ES-I3 (cell line): ENCODE measurements around the gene IQCF6.
"Not testable (repeated sequence)": the region's sequence is repeated elsewhere in the genome, so short reads cannot be mapped to it uniquely, and the experiment has no call there.

Source experiments
- H3K36me3 ChIP-seq: 2 replicates; pipeline ENCODE4 v1.6.1; 2013; ENCODE audit warnings: mild to moderate bottlenecking, low read length, control low read depth, moderate library complexity; ENCODE audit not compliant: insufficient read depth
- H3K4me1 ChIP-seq: 2 replicates; pipeline ENCODE4 v1.6.1; 2013; ENCODE audit warnings: mild to moderate bottlenecking, control low read depth, low read length; ENCODE audit not compliant: insufficient read depth
- H3K9ac ChIP-seq: 2 replicates; pipeline ENCODE4 v1.6.1; 2013; ENCODE audit warnings: low read depth, mild to moderate bottlenecking, low read length, moderate library complexity
- H3K9me3 ChIP-seq: 2 replicates; pipeline ENCODE4 v1.6.1; 2013; ENCODE audit warnings: mild to moderate bottlenecking, low read length, moderate library complexity; ENCODE audit not compliant: control insufficient read depth, insufficient read depth

IQCF6 gene

GRCh38 chr3:51742978-51743377 lies 36.1 kb downstream of the IQCF6 start:
- peak overlapping the region; percentile 40; the same call in 1 of the 2 replicates for H3K9ac ChIP-seq
- H3K4me1 ChIP-seq = not testable (repeated sequence)

DNA sequence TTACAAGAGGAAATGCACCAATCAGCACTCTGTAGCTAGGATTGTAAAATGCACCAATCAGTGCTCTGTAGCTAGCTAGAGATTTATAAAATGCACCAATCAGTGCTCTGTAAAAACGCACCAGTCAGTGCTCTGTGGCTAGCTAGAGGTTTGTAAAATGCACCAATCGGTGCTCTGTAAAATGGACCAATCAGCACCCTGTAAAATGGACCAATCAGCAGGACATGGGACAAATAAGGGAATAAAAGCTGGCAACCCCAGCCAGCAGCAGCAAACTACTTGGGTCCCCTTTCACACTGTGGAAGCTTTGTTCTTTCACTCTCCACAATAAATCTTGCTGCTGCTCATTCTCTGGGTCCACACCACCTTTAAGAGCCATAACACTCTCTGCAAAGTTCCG lies 36.7 kb downstream of the IQCF6 start:
- H3K9me3 ChIP-seq, H3K36me3 ChIP-seq, H3K4me1 ChIP-seq: not testable (repeated sequence)
- H3K9ac ChIP-seq = peak overlapping the region; percentile 40; the same call in 1 of the 2 replicates

More at GRCh38 chr3:51742978-51743377, 36.1 kb downstream of the IQCF6 start:
- H3K36me3 ChIP-seq, H3K9me3 ChIP-seq: not testable (repeated sequence)

- H3K9ac ChIP-seq = no peak overlapping the region
- peaks cover 8% of the 10 kb centered on the region for H3K4me1 ChIP-seq
- no peaks in the 10 kb centered on the region for H3K36me3 ChIP-seq
- no peaks in the 10 kb centered on the region for H3K9me3 ChIP-seq
Observed at GRCh38 chr3:51739110-51739509, 39.9 kb downstream of the IQCF6 start.

DNA sequence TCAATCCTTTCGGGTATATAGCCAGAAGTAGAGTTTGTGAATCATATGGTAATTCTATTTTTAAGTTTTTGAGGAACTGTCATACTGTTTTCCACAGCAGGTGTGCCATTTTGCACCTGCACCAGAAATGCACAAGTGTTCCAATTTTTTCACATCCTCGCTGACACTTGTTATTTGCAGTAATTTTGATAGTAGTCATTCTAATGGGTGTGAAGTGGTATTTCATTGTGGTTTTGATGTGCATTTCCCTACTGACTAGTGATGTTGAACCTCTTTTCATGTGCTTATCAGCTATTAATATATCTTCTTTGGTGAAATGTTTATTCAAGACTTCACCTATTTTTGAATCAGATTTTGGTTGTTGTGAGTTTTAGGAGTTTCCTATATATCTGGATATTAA lies 43.1 kb downstream of the IQCF6 start:
- H3K9ac ChIP-seq = no peak overlapping the region
- H3K36me3 ChIP-seq = no peaks in the 10 kb centered on the region
- peaks cover 8% of the 10 kb centered on the region for H3K4me1 ChIP-seq
- no peaks in the 10 kb centered on the region for H3K9me3 ChIP-seq

GRCh38 chr3:51735039-51735438 lies 44.0 kb downstream of the IQCF6 start:
- Histone ChIP-seq H3K36me3 (no peaks in the 10 kb centered on the region), H3K9ac (no peak overlapping the region), H3K9me3 (no peaks in the 10 kb centered on the region), H3K4me1 (peaks cover 8% of the 10 kb centered on the region)

DNA sequence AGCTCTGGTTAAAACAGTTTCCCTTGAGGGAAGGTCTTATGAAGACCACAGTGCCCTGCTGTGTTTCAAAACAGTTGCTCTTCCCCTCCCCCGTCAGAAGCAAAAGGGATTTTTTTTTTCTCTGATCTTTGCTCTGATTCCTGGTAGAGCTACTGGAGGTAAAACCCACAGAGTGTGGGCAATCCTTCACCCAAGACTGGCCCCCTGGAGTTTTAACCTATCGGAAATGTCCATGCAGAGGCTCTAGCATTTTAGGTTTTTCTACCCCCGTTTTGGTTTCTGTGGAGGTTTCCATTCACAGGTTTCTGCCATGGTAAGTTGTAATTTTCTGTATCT lies 44.5 kb downstream of the IQCF6 start:
- no peaks in the 10 kb centered on the region for H3K36me3 ChIP-seq
- no peak overlapping the region for H3K9ac ChIP-seq
- peaks cover 8% of the 10 kb centered on the region for H3K4me1 ChIP-seq
- no peaks in the 10 kb centered on the region for H3K9me3 ChIP-seq

- no peaks in the 10 kb centered on the region for H3K9me3 ChIP-seq
- H3K4me1 ChIP-seq = peaks cover 8% of the 10 kb centered on the region
- H3K9ac ChIP-seq = no peak overlapping the region
- no peaks in the 10 kb centered on the region for H3K36me3 ChIP-seq
Observed at GRCh38 chr3:51733859-51734571, 45.0 kb downstream of the IQCF6 start.

DNA sequence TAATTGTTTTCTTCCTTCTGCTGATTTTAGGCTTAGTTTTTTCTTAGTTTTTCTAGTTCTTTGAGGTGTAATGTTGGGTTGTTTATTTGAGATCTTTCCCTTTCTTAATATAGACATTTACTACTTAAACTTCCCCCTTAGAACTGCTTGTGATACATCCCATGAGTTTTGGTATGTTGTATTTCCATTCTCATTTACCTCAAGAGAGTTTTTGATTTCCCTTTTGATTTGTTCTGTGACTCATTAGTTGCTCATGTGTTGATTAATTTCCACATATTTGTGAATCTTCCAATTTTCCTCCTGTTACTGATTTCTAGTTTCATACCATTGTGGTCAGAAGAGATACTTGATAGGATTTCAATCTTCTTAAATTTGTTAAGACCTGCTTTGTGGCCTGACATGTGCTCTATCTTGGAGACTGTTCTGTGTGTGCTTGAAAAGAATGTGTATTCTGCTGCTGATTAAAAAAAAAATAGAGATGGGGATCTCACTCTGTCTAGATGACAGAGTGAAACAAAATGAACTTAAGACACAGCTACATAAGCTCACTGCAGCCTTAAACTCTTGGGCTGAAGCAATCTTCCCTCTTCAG lies 49.9 kb downstream of the IQCF6 start:
- H3K4me1 ChIP-seq = 0 out of 2 replicates have a peak, but pooled peaks cover under 1% of the 10 kb centered on the region
- no peaks in the 10 kb centered on the region for H3K36me3 ChIP-seq
- no peak overlapping the region for H3K9ac ChIP-seq
- no peaks in the 10 kb centered on the region; the same call in 1 of the 2 replicates for H3K9me3 ChIP-seq
